Activated CD4-positive, CD25-positive, alpha-beta regulatory T cell treated with anti-CD3 and anti-CD28 coated beads, Interleukin-2, amount 50 U/mL, for 72 hours (primary cell): ENCODE measurements around the gene KRT39.
"Not testable (repeated sequence)": the region's sequence is repeated elsewhere in the genome, so short reads cannot be mapped to it uniquely, and the experiment has no call there.

ENCODE experiments used
- DNase-seq: peaks from one replicate; pipeline ENCODE4 v3.0.0; 2021

Gene KRT39

GRCh38 chr17:40966848-40967247, at the start of gene KRT39:
Gene KRT39 (minus strand): TSS chr17:40966948. CDS start chr17:40966856, 92 bp downstream.
- DNase-seq = no peak

GRCh38 chr17:41015454-41015853, 48.7 kb upstream of the KRT39 start:
- no peak for DNase-seq

- no peak for DNase-seq
These were observed 46.9 kb upstream of the KRT39 start for GRCh38 chr17:41013606-41014005.

- no peak for DNase-seq
These were observed 46.4 kb upstream of the KRT39 start for GRCh38 chr17:41013181-41013580.

- no peak for DNase-seq
These were observed 45.8 kb upstream of the KRT39 start for GRCh38 chr17:41012326-41013120.

GRCh38 chr17:41010441-41010840, 43.7 kb upstream of the KRT39 start:
- no peak for DNase-seq

GRCh38 chr17:41009936-41010335, 43.2 kb upstream of the KRT39 start:
- no peak for DNase-seq

- DNase-seq = no peak
These were observed 42.6 kb upstream of the KRT39 start for GRCh38 chr17:41009301-41009760.

GRCh38 chr17:41008811-41009210, 42.1 kb upstream of the KRT39 start, which contains the start of gene KRTAP3-1:
Gene KRTAP3-1 (minus strand): TSS chr17:41009128. CDS start chr17:41009074, 54 bp downstream.
- DNase-seq = no peak

- no peak for DNase-seq
These were observed 37.6 kb upstream of the KRT39 start for GRCh38 chr17:41004397-41004796.

GRCh38 chr17:41003926-41004325, 37.2 kb upstream of the KRT39 start:
- DNase-seq = no peak

GRCh38 chr17:41002814-41003213, 36.1 kb upstream of the KRT39 start:
- DNase-seq = no peak

- no peak for DNase-seq
These were observed 35.0 kb upstream of the KRT39 start for GRCh38 chr17:41001795-41002194.

- not testable (repeated sequence) for DNase-seq
These were observed 32.8 kb upstream of the KRT39 start, which contains the start of gene KRTAP3-2 for GRCh38 chr17:40999563-40999962. Gene KRTAP3-2 (minus strand): TSS chr17:40999906. CDS start chr17:40999853, 53 bp downstream.

GRCh38 chr17:40997361-40997760, 30.6 kb upstream of the KRT39 start:
- no peak for DNase-seq

- DNase-seq = no peak
These were observed 30.1 kb upstream of the KRT39 start for GRCh38 chr17:40996829-40997228.

GRCh38 chr17:40995116-40995515, 28.4 kb upstream of the KRT39 start:
- no peak for DNase-seq

- no peak for DNase-seq
These were observed 27.1 kb upstream of the KRT39 start, which contains the start of gene KRTAP3-3 for GRCh38 chr17:40993839-40994238. Gene KRTAP3-3 (minus strand): TSS chr17:40994164. CDS start chr17:40994097, 67 bp downstream.

- DNase-seq = no peak
These were observed 26.3 kb upstream of the KRT39 start for GRCh38 chr17:40993084-40993483.

GRCh38 chr17:40992666-40993065, 25.9 kb upstream of the KRT39 start:
- no peak for DNase-seq

GRCh38 chr17:40986920-40987319, 20.2 kb upstream of the KRT39 start:
- no peak for DNase-seq

GRCh38 chr17:40984226-40984625, 17.5 kb upstream of the KRT39 start, which contains the start of gene KRT40:
Gene KRT40 (minus strand): TSS chr17:40984326. CDS start chr17:40984273, 53 bp downstream.
- DNase-seq = no peak

GRCh38 chr17:40981115-40981514, 14.4 kb upstream of the KRT39 start:
- DNase-seq = no peak

GRCh38 chr17:40980596-40980995, 13.8 kb upstream of the KRT39 start:
- DNase-seq = no peak
